PC-9 (cell line): ENCODE data around the gene RBMS3. TPM values are rescaled to one million over a fixed set of nuclear protein-coding genes. Genes with fewer than 3 reads are reported as not detected.

ENCODE experiments used
- BruUV-seq: library from RNA; stranded (reverse); fragments of 400-500 nt; replicated peaks from 2 replicates; lab custom pipeline; 2021; lab: Mats Ljungman, UMichigan
- CTCF ChIA-PET: fragments of 300-600 bp; sonication (Branson Sonifier 250); formaldehyde crosslinking; loops from one replicate; lab custom pipeline; 2022; ENCODE audit warnings: antibody characterized with exemption; lab: Charles Lee
- POLR2A ChIA-PET: fragments of 300-600 bp; sonication (Branson Sonifier 250); formaldehyde crosslinking; loops from one replicate; lab custom pipeline; 2022; ENCODE audit warnings: antibody characterized with exemption; ENCODE audit not compliant: unreplicated experiment; lab: Charles Lee
- DNase-seq, 2 experiments: peaks; one replicate each; pipeline versions ENCODE4 v3.0.0 to v3.0.0-alpha.2; 2015 to 2022; ENCODE audit warnings: mixed read lengths in 1 of 2
- H2AFZ ChIP-seq: fragments of 200-600 bp; sonication (generic); 2 replicates; pipeline ENCODE4 v1.8.1; 2017; ENCODE audit warnings: antibody characterized with exemption
- H3F3A ChIP-seq: fragments of 200-600 bp; sonication (generic); 2 replicates; pipeline ENCODE4 v1.8.1; 2017; ENCODE audit warnings: antibody characterized with exemption, mild to moderate bottlenecking, low read depth; ENCODE audit not compliant: insufficient read depth
- H3K27ac ChIP-seq: fragments of 200-600 bp; sonication (generic); 2 replicates; pipeline ENCODE4 v1.6.1; 2016; ENCODE audit warnings: mixed run types
- H3K27me3 ChIP-seq: fragments of 200-600 bp; sonication (generic); 2 replicates; pipeline ENCODE4 v1.6.1; 2016; ENCODE audit warnings: low read depth, mixed run types; ENCODE audit not compliant: insufficient read depth
- H3K36me3 ChIP-seq: fragments of 200-600 bp; sonication (generic); 2 replicates; pipeline ENCODE4 v1.6.1; 2016; ENCODE audit warnings: low read depth, mixed run types
- H3K4me1 ChIP-seq: fragments of 200-600 bp; sonication (generic); replicated peaks from 2 replicates; pipeline ENCODE4 v1.6.1; 2016; ENCODE audit warnings: mixed run types; ENCODE audit not compliant: insufficient read depth
- H3K4me2 ChIP-seq: fragments of 200-600 bp; sonication (generic); 2 replicates; pipeline ENCODE4 v1.6.1; 2017; ENCODE audit warnings: mixed run types
- H3K4me3 ChIP-seq: fragments of 200-600 bp; sonication (generic); 2 replicates; pipeline ENCODE4 v1.6.1; 2016; ENCODE audit warnings: mixed run types
- H3K79me2 ChIP-seq: fragments of 200-600 bp; sonication (generic); 2 replicates; pipeline ENCODE4 v1.6.1; 2017; ENCODE audit warnings: low read depth, mixed run types
- H3K9me2 ChIP-seq: fragments of 200-600 bp; sonication (generic); 2 replicates; pipeline ENCODE4 v1.8.1; 2017; ENCODE audit warnings: mild to moderate bottlenecking; ENCODE audit not compliant: insufficient read depth
- H3K9me3 ChIP-seq: fragments of 200-600 bp; sonication (generic); 2 replicates; pipeline ENCODE4 v1.8.1; 2016; ENCODE audit warnings: low read depth; ENCODE audit not compliant: insufficient read depth
- H4K20me1 ChIP-seq: fragments of 200-600 bp; sonication (generic); 2 replicates; pipeline ENCODE4 v1.8.1; 2017; ENCODE audit not compliant: insufficient read depth
- CTCF ChIP-seq: fragments of 200-600 bp; sonication (generic); conservative IDR thresholded peaks from 2 replicates; pipeline ENCODE4 v1.6.1; 2017; ENCODE audit warnings: mixed run types, antibody characterized with exemption, mild to moderate bottlenecking, moderate library complexity
- EZH2 ChIP-seq: fragments of 200-600 bp; sonication (generic); IDR thresholded peaks from 2 replicates; pipeline ENCODE4 v1.8.0; 2017; ENCODE audit warnings: antibody characterized with exemption, low read depth
- intact Hi-C: fragments of 100-400 bp; cut with micrococcal nuclease; formaldehyde crosslinking; loops from one replicate; pipeline ENCODE4 v1.10.0; 2022; ENCODE audit not compliant: unreplicated experiment
- total RNA-seq: library from RNA; stranded (reverse); gene quantifications from 2 replicates; pipeline ENCODE4 v1.2.3, GENCODE V29; 2021

RBMS3 gene
- total RNA-seq, 1 experiment from 2014 or later: 3.5 TPM

- no peak overlapping the region for H3K27ac ChIP-seq
- no peaks in the 10 kb centered on the region for H3K79me2 ChIP-seq
- H3K27me3 ChIP-seq: no peaks in the 10 kb centered on the region
- no TSS peak for BruUV-seq
- no peak overlapping the region for H2AFZ ChIP-seq
- TF ChIP-seq EZH2: no peak
- TF ChIP-seq CTCF: no peak
- no peaks in the 10 kb centered on the region for H3K4me1 ChIP-seq
- no peak overlapping the region for H3K4me2 ChIP-seq
- ChIA-PET CTCF (no interaction called here), POLR2A (no interaction called here)
- H3K9me2 ChIP-seq: no peaks in the 10 kb centered on the region
- H3K9me3 ChIP-seq: no peaks in the 10 kb centered on the region
- DNase-seq: no peak
- intact Hi-C loops: no loop called here
- H3K4me3 ChIP-seq: no peak overlapping the region
- H4K20me1 ChIP-seq: no peaks in the 10 kb centered on the region
- no peaks in the 10 kb centered on the region for H3F3A ChIP-seq
- H3K36me3 ChIP-seq: no peaks in the 10 kb centered on the region
Observed at GRCh38 chr3:29344935-29345334, 64.1 kb downstream of the RBMS3 start.

- Histone ChIP-seq H4K20me1 (no peaks in the 10 kb centered on the region), H2AFZ (no peak overlapping the region), H3K27ac (no peak overlapping the region), H3K9me2 (no peaks in the 10 kb centered on the region), H3F3A (no peaks in the 10 kb centered on the region), H3K27me3 (no peaks in the 10 kb centered on the region), H3K4me3 (no peak overlapping the region), H3K4me2 (no peak overlapping the region), H3K79me2 (no peaks in the 10 kb centered on the region), H3K9me3 (no peaks in the 10 kb centered on the region), H3K36me3 (no peaks in the 10 kb centered on the region), H3K4me1 (no peaks in the 10 kb centered on the region)
- no TSS peak for BruUV-seq
- TF ChIP-seq CTCF (no peak), EZH2 (no peak)
- ChIA-PET CTCF (no interaction called here), POLR2A (no interaction called here)
- intact Hi-C loops: no loop called here
- no peak for DNase-seq
Observed at GRCh38 chr3:29345516-29346300, 64.8 kb downstream of the RBMS3 start.

GRCh38 chr3:29346828-29347227, 66.0 kb downstream of the RBMS3 start:
- BruUV-seq: no TSS peak
- POLR2A ChIA-PET: no interaction called here

More at GRCh38 chr3:29346828-29347227, 66.0 kb downstream of the RBMS3 start:
- H3K36me3 ChIP-seq: no peaks in the 10 kb centered on the region
- no peaks in the 10 kb centered on the region for H3F3A ChIP-seq
- H3K9me3 ChIP-seq: no peaks in the 10 kb centered on the region
- H3K27me3 ChIP-seq: no peaks in the 10 kb centered on the region
- intact Hi-C loops: no loop called here
- TF ChIP-seq EZH2 (no peak), CTCF (no peak)
- H3K79me2 ChIP-seq: no peaks in the 10 kb centered on the region
- no peak overlapping the region for H3K4me3 ChIP-seq
- no peak for DNase-seq
- no peaks in the 10 kb centered on the region for H4K20me1 ChIP-seq
- CTCF ChIA-PET: no interaction called here
- H2AFZ ChIP-seq: no peak overlapping the region
- no peaks in the 10 kb centered on the region for H3K9me2 ChIP-seq
- no peak overlapping the region for H3K4me2 ChIP-seq
- no peaks in the 10 kb centered on the region for H3K4me1 ChIP-seq
- H3K27ac ChIP-seq: no peak overlapping the region
